ENCODE measurements around the gene CYP1A2. TPM values are rescaled to one million over a fixed set of nuclear protein-coding genes. Genes with fewer than 3 reads are reported as not detected.

The CYP1A2 gene
- not detected for total RNA-seq

- Mint-ChIP-seq H3K4me3 (no peak within 1 kb of the TSS), H3K27ac (no peak within 1 kb of the TSS)
Observed at GRCh38 chr15:74748322-74748946, at the start of gene CYP1A2. TSS of gene CYP1A2 (plus strand) at chr15:74748845. CDS start at chr15:74749739, 894 bp downstream.

GRCh38 chr15:74709011-74709410 lies 39.6 kb upstream of the CYP1A2 start:
- H3K9me3 Mint-ChIP-seq = no peaks in the 10 kb centered on the region
- no peak overlapping the region for H3K27ac Mint-ChIP-seq
- DNase-seq = no peak
- H3K4me1 Mint-ChIP-seq = no peaks in the 10 kb centered on the region
- H3K36me3 Mint-ChIP-seq = no peaks in the 10 kb centered on the region
- no peak overlapping the region for H3K4me3 Mint-ChIP-seq
- peaks cover 20% of the 10 kb centered on the region for H3K27me3 Mint-ChIP-seq

More at GRCh38 chr15:74748322-74748946, at the start of gene CYP1A2:
- H3K27me3 Mint-ChIP-seq = no peaks in the 10 kb centered on the region
- no peak for DNase-seq
- H3K36me3 Mint-ChIP-seq = no peaks in the 10 kb centered on the region
- H3K9me3 Mint-ChIP-seq = no peaks in the 10 kb centered on the region
- no peaks in the 10 kb centered on the region for H3K4me1 Mint-ChIP-seq

GRCh38 chr15:74709892-74710291 lies 38.8 kb upstream of the CYP1A2 start:
- Mint-ChIP-seq H3K36me3 (no peaks in the 10 kb centered on the region), H3K4me1 (no peaks in the 10 kb centered on the region), H3K9me3 (no peaks in the 10 kb centered on the region), H3K4me3 (no peak overlapping the region), H3K27ac (no peak overlapping the region), H3K27me3 (peaks cover 20% of the 10 kb centered on the region)
- no peak for DNase-seq

GRCh38 chr15:74710319-74711094 lies 38.1 kb upstream of the CYP1A2 start:
- Mint-ChIP-seq H3K4me1 (no peaks in the 10 kb centered on the region), H3K27ac (no peak overlapping the region), H3K27me3 (peaks cover 20% of the 10 kb centered on the region), H3K36me3 (no peaks in the 10 kb centered on the region), H3K4me3 (no peak overlapping the region), H3K9me3 (no peaks in the 10 kb centered on the region)
- no peak for DNase-seq

- H3K36me3 Mint-ChIP-seq = no peaks in the 10 kb centered on the region
Observed at GRCh38 chr15:74712311-74712710, 36.3 kb upstream of the CYP1A2 start.

GRCh38 chr15:74716651-74717050 lies 32.0 kb upstream of the CYP1A2 start:
- Mint-ChIP-seq H3K27ac (no peak overlapping the region), H3K4me3 (no peak overlapping the region), H3K4me1 (no peaks in the 10 kb centered on the region), H3K27me3 (no peaks in the 10 kb centered on the region), H3K9me3 (no peaks in the 10 kb centered on the region), H3K36me3 (no peaks in the 10 kb centered on the region)
- DNase-seq = no peak

More at GRCh38 chr15:74712311-74712710, 36.3 kb upstream of the CYP1A2 start:
- Mint-ChIP-seq H3K27ac (no peak overlapping the region), H3K4me1 (no peaks in the 10 kb centered on the region), H3K27me3 (peaks cover 8% of the 10 kb centered on the region), H3K9me3 (no peaks in the 10 kb centered on the region), H3K4me3 (no peak overlapping the region)
- no peak for DNase-seq

- no peak overlapping the region for H3K4me3 Mint-ChIP-seq
- peaks cover 5% of the 10 kb centered on the region for H3K36me3 Mint-ChIP-seq
- DNase-seq = no peak
- peaks cover 8% of the 10 kb centered on the region for H3K27me3 Mint-ChIP-seq
- H3K4me1 Mint-ChIP-seq = peaks cover 9% of the 10 kb centered on the region
- no peaks in the 10 kb centered on the region for H3K9me3 Mint-ChIP-seq
- H3K27ac Mint-ChIP-seq = no peak overlapping the region
Observed at GRCh38 chr15:74722591-74722990, 26.1 kb upstream of the CYP1A2 start.

GRCh38 chr15:74723187-74723586 lies 25.5 kb upstream of the CYP1A2 start:
- peaks cover 8% of the 10 kb centered on the region for H3K27me3 Mint-ChIP-seq
- peaks cover 9% of the 10 kb centered on the region for H3K4me1 Mint-ChIP-seq
- no peak overlapping the region for H3K27ac Mint-ChIP-seq
- H3K4me3 Mint-ChIP-seq = no peak overlapping the region
- H3K36me3 Mint-ChIP-seq = peaks cover 5% of the 10 kb centered on the region
- no peaks in the 10 kb centered on the region for H3K9me3 Mint-ChIP-seq
- DNase-seq = no peak

GRCh38 chr15:74723754-74724334 lies 24.8 kb upstream of the CYP1A2 start:
- no peak overlapping the region for H3K27ac Mint-ChIP-seq
- no peaks in the 10 kb centered on the region for H3K9me3 Mint-ChIP-seq
- peaks cover 5% of the 10 kb centered on the region for H3K36me3 Mint-ChIP-seq
- H3K27me3 Mint-ChIP-seq = peaks cover 8% of the 10 kb centered on the region
- no peak for DNase-seq
- no peak overlapping the region for H3K4me3 Mint-ChIP-seq
- peaks cover 9% of the 10 kb centered on the region for H3K4me1 Mint-ChIP-seq

- Mint-ChIP-seq H3K4me3 (peak overlapping the region; percentile 66), H3K4me1 (peaks cover 9% of the 10 kb centered on the region), H3K27ac (no peak overlapping the region), H3K36me3 (peaks cover 5% of the 10 kb centered on the region), H3K9me3 (no peaks in the 10 kb centered on the region), H3K27me3 (peaks cover 9% of the 10 kb centered on the region)
- no peak for DNase-seq
Observed at GRCh38 chr15:74724570-74725224, 23.9 kb upstream of the CYP1A2 start.

GRCh38 chr15:74725225-74725774 lies 23.3 kb upstream of the CYP1A2 start, which contains the start of gene CYP1A1:
TSS of gene CYP1A1 (minus strand) at chr15:74725528. CDS start at chr15:74723097, 2,431 bp downstream.
- Mint-ChIP-seq H3K4me3 (peak within 1 kb of the TSS; percentile 66), H3K36me3 (peaks cover 5% of the 10 kb centered on the region), H3K9me3 (no peaks in the 10 kb centered on the region), H3K27me3 (peaks cover 14% of the 10 kb centered on the region), H3K4me1 (peaks cover 9% of the 10 kb centered on the region), H3K27ac (peak within 1 kb of the TSS; percentile 43)
- peak; percentile 34 for DNase-seq

GRCh38 chr15:74725845-74726773 lies 22.5 kb upstream of the CYP1A2 start:
- peak; percentile 73 for DNase-seq
- H3K4me3 Mint-ChIP-seq = peak overlapping the region; percentile 66
- peaks cover 18% of the 10 kb centered on the region for H3K27me3 Mint-ChIP-seq
- peaks cover 5% of the 10 kb centered on the region for H3K36me3 Mint-ChIP-seq
- H3K27ac Mint-ChIP-seq = peak overlapping the region; percentile 82
- H3K4me1 Mint-ChIP-seq = peaks cover 13% of the 10 kb centered on the region
- no peaks in the 10 kb centered on the region for H3K9me3 Mint-ChIP-seq

- H3K27me3 Mint-ChIP-seq = peaks cover 25% of the 10 kb centered on the region
- peak overlapping the region; percentile 66 for H3K4me3 Mint-ChIP-seq
- H3K27ac Mint-ChIP-seq = peak overlapping the region; percentile 82
- H3K36me3 Mint-ChIP-seq = peaks cover 5% of the 10 kb centered on the region
- DNase-seq = no peak
- H3K4me1 Mint-ChIP-seq = peaks cover 13% of the 10 kb centered on the region
- no peaks in the 10 kb centered on the region for H3K9me3 Mint-ChIP-seq
Observed at GRCh38 chr15:74726774-74727164, 21.9 kb upstream of the CYP1A2 start.

- H3K27ac Mint-ChIP-seq = no peak overlapping the region
- DNase-seq = no peak
- H3K27me3 Mint-ChIP-seq = peaks cover 25% of the 10 kb centered on the region
- H3K36me3 Mint-ChIP-seq = peaks cover 5% of the 10 kb centered on the region
- peaks cover 13% of the 10 kb centered on the region for H3K4me1 Mint-ChIP-seq
- H3K9me3 Mint-ChIP-seq = no peaks in the 10 kb centered on the region
- no peak overlapping the region for H3K4me3 Mint-ChIP-seq
Observed at GRCh38 chr15:74727727-74728126, 20.9 kb upstream of the CYP1A2 start.

All from activated naive CD8-positive, alpha-beta T cell treated with anti-CD3 and anti-CD28 coated beads for 36 hours (primary cell).